D721Med (cell line): Measurements from ENCODE around the gene STMN3.

ENCODE experiments used
- DNase-seq: peaks from one replicate; pipeline ENCODE4 v3.0.0; 2011; ENCODE audit warnings: low spot score; ENCODE audit not compliant: insufficient read length
- FAIRE-seq: peaks from 2 replicates; lab custom pipeline; 2011; peaks lifted over from hg19 to GRCh38; lab: Jason Lieb, UNC
- TF ChIP-seq, protein P1 (sequence below): IDR thresholded peaks from 2 replicates; pipeline ENCODE4 v1.5.1; 2012; ENCODE audit warnings: mild to moderate bottlenecking, control low read depth; ENCODE audit not compliant: insufficient read depth; ENCODE audit errors: missing control alignments

The STMN3 gene

GRCh38 chr20:63653041-63653973, at the start of gene STMN3:
Gene STMN3 (minus strand): TSS chr20:63653424. CDS start chr20:63653345, 79 bp downstream.
- FAIRE-seq, result no peak
- TF ChIP-seq, protein P1, sequence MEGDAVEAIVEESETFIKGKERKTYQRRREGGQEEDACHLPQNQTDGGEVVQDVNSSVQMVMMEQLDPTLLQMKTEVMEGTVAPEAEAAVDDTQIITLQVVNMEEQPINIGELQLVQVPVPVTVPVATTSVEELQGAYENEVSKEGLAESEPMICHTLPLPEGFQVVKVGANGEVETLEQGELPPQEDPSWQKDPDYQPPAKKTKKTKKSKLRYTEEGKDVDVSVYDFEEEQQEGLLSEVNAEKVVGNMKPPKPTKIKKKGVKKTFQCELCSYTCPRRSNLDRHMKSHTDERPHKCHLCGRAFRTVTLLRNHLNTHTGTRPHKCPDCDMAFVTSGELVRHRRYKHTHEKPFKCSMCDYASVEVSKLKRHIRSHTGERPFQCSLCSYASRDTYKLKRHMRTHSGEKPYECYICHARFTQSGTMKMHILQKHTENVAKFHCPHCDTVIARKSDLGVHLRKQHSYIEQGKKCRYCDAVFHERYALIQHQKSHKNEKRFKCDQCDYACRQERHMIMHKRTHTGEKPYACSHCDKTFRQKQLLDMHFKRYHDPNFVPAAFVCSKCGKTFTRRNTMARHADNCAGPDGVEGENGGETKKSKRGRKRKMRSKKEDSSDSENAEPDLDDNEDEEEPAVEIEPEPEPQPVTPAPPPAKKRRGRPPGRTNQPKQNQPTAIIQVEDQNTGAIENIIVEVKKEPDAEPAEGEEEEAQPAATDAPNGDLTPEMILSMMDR, result no peak
- peak; percentile 75 for DNase-seq

- DNase-seq (no peak), FAIRE-seq (no peak)
- TF ChIP-seq, protein P1, result no peak
Measured at GRCh38 chr20:63702036-63702665, 48.9 kb upstream of the STMN3 start.

DNA sequence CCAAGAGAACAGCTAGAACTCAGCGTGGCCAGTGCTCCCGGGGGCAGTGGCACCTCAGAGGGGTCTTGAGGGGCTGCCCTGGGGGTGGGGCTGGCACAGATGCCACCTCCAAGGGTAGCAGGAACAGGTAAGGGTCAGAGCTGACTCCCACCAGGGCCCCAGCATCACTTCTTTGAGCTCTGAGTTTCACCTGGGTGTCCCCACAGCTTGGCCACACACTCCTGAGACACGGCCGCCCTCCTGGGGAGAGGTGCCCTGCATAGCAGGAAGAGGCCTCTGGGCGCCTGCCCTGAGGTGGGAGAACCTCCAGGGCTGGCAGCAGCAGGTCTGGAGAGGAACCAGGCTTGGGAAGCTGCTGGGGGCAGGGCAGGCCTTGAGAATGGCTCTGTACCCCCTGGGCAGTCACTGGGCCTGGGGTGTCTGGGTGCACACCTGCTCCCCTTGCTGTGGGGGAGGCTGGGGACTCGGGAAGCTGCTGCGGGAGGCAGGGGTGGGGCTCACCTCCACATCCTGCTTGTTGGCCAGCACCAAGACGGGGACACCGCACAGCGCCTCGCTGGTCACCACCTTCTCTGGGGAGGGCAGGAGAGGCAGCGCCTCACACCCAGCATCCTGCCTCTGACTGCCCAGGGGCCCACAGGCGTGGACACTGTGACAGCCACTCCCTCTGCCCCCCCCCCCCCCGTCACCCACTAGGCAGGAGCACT, 48.3 kb upstream of the STMN3 start:
- FAIRE-seq (no peak), DNase-seq (peak; percentile 10)
- TF ChIP-seq, protein P1, result no peak

- FAIRE-seq (no peak), DNase-seq (no peak)
- TF ChIP-seq, protein P1, result no peak
Measured at GRCh38 chr20:63701051-63701328, 47.8 kb upstream of the STMN3 start.

DNA sequence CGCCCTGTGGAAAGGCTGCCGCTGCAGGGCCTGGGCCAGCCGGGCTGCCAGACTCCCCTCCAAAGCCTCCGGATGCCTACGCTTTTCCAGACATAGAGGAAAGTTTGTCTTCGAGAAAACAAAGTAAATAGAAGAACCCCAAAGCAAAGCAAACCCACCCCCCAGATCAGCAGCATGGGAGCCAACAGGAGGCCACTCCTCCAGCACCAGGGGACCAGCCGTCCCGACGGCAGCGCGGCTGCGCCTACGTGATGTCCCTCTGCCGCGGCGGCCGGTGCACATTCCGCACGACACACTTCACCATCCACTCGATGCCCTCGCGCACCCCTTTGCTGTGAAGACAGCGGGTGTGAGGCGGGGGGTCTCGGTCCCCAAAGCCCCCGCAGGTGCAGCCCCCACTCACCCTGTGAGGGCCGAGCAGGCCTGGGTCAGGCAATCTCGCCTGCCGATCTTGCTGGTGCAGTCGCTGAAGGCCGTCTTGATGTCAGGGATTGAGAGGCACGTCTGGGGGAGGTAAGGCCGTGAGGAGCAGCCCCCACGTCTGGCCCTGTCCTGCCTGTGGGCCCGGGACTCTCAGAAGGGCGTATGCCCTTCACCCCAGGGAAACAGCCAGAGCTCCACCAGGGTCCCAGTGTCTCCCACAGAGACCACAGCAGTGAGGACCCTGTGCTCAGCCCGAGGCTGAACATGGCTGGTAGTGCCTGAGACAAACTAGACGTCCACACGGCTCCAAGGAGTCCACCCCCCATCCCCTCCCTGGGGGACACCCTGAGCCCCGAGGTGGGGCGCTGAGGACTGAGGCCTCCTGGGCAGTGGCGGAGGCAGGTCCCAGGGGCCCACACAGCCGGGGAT, 47.2 kb upstream of the STMN3 start:
- DNase-seq (peak; percentile 11), FAIRE-seq (no peak)
- TF ChIP-seq, protein P1, result no peak

GRCh38 chr20:63699466-63700198, 46.4 kb upstream of the STMN3 start:
- TF ChIP-seq, protein P1, result no peak
- FAIRE-seq (no peak), DNase-seq (no peak)
